DMS53 treated with DMSO at 0.1 percent for 48 hours (cell line): ENCODE measurements around the gene WDR35.

Experiments
- DNase-seq: peaks from one replicate; lab custom pipeline; 2025; ENCODE audit not compliant: unreplicated experiment; lab: John Stamatoyannopoulos, UW

WDR35 gene

DNA sequence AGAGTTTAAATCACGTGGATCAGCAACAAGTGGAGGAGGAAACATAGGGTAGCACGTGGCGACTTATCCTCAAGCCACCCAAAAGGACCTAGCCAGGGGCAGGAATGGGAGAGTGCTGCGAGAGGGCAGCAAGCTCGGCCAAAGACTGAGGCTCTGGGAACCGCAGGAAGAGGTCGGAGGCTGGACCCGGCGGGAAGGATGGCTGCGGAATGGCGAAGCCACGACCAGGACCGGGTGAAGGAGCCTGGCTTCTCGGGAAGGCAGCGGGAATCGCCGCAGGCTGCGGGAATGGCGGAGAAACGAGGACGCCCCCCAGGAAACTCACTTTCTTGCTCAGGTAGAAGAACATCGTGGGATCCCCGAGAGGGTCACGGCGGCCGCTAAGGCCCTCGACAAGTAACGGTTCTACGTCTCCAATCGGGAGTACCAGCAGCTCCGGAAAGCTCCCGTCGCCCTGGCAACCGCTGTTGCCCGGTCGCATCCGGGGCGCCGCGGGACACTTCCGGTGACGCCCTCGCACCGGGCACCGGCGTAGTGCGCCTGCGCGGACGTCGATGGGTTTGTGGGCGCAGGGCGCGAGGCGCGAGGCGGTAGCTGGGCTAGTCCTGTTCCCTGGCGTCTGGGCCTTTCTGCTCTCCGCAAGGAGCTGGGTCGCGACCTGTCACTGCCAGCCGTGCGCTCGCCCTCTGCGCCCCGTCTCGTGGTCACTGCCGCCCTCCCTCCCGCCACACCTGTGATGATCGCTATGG lies at the start of gene WDR35:
Gene WDR35, minus strand, starts transcription at position 439 of the 749 bp plus-strand sequence. Its CDS starts 90 bp downstream, at position 349.
- DNase-seq: peak; percentile 77

DNA sequence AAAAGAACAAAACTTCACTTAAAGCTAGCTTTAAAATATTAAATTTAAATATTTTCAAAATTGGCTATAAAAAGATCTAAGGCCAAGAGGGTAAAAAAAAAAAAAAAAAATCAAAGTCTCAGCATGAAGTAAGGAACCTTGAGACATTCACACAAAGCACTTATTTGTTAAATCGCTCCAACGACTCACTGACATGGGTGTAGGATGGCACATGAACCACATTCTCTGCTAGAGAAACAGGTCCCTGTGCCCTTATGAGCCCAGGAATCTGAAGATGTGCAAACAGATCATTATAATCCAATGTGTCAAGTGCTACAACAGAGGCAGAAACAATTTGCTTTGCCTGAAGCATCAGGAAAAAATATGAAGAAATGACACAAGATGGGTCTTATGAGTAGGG lies 47.8 kb upstream of the WDR35 start:
- DNase-seq: no peak

DNA sequence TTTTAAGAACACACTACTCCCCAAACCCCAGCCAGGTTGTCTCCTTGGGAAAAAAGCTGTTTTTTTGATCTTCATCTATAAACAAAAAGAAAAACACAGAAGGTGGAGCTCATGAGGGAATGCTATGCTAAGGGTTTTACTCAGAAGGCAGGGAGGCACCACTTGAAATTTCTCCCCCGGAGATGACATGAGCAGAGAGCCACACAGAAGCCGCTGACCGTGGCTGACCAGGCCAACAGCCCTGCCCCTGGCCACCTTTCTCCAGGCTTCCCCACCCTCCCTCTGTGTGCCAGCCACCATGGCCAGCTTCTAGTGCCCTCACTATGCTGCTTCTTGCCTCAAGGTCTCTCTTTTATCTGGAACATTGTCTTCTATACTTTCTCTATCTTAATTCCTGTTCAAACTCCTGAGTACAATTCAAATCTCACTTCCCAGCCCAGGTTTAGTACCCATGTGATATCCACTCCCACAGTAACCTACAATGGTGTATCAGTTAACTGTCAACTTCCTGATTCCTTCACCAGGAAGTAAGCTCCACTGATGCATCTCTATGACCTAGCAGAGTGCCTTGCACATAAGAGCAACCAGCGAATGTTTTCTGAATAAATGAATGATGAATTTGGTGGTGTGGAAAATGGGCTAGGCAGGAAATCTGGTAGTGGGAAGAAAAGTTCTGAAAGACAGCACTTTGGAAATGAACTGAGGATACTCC lies 46.2 kb upstream of the WDR35 start:
- no peak for DNase-seq

DNA sequence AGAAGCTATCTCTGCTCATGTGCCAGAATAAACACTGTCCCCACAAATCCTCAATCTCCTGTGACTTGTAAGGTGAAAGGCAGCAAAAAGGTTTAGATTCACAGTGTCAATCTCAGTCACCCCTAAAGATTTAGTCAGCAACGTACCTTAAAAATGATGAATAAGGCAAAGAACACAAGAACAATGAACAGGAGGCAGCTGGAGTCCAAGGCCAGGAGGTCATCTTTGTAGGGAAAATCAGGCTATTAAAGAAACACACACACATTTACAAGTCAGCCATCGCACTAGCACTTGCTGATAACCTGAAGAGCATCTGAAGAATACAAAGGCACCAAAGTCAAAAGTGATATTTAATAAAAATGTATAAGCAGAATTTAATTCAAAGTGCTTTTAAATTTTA lies 44.9 kb upstream of the WDR35 start:
- DNase-seq: no peak

DNA sequence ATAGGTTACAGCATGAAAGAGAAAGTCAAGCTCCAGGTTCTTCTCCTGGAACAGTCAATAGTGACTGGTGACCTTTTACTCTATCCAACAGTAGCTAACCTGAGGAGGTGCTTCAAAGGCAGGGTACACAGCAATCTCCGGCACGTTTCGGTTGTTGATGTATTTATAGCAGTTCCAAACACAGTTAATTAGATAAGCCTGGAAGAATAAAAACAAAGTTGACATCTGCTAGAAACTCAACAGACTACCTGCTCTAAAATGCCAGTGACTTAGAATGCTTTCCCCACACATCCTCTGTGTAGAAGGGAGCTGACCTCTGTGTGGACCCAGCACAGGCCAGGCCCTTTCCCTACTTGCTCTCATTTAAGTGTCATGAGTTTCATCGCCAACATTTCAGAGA lies 44.3 kb upstream of the WDR35 start:
- DNase-seq: no peak

DNA sequence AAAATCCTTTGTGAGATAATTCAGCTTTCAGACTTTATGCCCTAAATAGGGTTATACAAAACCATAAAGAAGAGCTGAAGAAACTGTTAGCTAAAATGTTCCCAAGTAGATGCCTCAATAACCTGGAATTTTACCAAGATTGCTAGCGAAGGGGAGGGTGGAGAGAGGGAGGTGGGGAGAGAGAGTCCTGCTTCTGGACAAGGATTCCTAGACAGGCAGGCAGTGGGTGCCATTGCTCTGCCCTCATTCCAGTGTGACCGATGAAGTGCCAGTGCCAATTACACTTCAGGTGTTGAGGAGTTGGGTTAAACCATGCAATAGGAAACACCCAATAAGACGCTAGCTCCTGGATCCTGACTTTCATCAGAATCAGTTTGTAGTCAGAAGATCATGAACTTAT lies 43.4 kb upstream of the WDR35 start:
- DNase-seq: no peak

DNA sequence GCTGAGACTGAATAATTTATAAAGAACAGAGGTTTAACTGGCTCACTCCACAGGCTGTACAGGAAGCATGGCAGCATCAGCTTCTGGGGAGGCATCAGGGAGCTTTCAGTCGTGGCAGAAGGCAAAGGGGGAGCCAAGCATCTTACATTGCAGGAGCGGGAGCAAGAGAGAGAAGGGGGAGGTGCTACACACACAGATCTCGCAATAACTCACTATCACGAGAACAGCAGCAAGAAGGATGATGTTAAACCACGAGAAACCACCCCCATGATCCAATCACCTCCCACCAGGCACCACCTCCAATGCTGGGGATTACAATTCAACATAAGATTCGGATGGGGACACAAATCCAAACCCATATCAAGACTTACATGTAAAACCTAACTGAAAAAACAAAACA lies 40.3 kb upstream of the WDR35 start:
- no peak for DNase-seq

DNA sequence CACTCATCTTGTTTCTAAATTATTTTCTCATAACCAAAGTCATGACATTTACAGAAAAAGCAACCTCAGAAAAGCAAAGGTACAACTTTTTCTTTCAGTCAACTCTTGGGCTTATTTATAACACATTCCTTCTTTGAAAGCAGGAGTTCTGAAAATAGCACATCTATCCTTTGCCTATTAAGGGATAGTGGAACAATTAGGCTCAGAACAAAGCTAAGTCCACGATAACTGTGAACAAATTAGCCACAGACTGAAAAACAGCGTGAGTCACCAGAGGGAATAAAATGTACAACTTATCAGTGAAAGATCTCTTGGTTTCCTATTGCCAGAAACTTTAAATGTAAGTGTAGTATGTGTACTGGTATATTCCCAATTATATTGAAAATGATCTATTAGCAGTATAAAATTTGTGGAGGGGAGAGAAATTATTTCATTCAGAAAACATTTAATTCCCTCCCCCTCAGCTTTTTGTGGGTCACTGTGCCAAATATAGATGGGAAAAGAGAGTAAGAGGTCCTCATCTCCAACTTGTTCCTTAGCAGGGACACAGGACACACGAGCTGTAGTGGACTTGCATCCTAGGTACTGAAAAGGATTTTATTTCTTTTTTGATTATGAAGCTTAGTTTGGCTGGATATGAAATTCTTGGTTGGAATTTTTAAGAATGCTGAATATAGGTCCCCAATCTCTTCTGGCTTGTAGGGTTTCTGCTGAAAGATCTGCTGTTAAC lies 38.0 kb upstream of the WDR35 start:
- DNase-seq: no peak

DNA sequence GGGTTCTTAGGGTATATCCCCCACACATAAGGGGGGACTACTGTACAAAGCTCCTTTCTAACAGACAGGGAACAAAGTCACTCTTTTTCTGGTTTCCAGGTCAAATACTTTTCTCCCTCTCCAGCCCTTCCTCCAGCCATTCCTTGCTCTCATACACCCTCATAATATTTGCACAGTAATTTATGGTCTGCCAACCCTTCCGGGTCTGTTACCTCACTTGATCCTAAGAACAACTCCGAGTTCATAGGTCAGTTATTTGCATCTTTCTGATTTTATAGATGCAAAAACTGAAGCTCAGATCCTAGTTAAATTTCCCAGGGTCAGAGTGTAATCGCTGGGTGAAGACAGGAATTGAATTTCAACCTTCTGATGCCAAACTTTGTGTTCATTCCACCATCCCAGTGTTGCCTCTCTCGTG lies 37.4 kb upstream of the WDR35 start:
- peak; percentile 29 for DNase-seq

DNA sequence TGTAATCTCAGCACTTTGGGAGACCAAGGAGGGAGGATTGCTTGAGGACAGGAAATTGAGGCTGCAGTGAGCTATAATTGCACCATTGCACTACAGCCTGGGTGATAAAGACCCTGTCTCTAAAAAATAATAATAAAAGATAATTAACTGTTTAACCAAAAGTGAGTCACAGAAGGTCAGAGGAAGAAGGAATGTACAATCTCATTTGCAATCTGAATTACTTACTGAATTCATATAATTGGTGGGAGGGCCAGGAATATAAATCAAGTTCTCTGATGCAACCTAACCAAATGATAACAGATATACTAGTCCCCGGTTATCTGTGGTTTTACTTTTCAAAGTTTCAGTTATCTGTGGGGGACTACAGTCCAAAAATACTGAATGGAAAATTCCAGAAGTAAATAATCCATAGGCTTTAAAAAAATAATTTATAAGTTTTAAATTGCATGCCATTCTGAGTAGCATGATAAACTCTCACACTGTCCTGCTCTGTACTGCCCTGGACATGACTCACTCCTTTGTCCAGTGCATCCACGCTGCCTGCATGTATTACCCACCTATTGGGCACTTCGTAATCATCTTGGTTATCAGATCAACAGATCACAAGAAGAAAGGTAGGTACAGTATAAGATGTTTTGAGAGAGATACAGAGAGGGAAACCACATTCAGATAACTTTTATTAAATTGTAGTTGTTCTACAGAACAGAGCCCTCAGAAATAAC lies 35.3 kb upstream of the WDR35 start:
- no peak for DNase-seq

DNA sequence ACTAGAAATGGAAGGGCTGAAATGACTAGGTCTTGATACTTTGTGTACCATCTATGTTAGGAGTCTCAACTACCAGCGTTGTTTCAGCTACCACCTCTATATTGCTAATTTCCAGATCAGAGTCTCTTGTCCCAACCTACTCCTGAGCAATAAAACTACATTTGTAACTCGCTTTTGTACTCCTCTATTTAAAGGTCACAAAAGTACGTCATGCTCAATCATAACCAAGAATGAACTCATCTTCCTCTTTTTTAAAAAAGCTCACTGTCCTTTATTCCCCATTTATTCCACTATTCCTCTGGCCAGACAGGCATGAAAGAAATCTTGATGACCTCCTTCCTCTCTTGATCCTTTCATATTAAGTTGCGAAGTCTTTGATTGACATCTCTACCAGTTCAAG lies 33.8 kb upstream of the WDR35 start:
- DNase-seq: no peak

DNA sequence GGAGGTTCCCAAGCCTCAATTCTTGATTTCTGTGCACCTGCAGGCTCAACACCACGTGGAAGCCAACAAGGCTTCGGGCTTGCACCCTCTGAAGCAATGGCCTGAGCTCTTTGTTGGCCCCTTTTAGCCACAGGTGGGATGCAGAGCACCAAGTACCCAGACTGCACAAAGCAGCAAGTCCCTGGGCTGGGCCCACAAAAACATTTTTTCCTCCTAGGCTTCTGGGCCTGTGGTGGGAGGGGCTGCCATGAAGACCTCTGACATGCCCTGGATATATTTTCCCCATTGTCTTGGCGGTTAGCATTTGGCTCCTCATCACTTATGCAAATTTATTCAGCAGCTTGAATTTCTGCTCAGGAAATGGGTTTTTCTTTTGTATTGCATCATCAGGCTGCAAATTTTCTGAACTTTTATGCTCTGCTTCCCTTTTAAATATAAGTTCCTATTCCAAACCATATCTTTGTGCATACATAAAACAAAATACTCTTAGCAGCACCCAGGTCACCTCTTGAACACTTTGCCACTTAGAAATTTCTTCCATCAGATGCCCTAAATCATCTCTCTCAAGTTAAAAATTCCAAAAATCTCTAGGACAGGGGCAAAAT lies 31.6 kb upstream of the WDR35 start:
- DNase-seq: no peak

DNA sequence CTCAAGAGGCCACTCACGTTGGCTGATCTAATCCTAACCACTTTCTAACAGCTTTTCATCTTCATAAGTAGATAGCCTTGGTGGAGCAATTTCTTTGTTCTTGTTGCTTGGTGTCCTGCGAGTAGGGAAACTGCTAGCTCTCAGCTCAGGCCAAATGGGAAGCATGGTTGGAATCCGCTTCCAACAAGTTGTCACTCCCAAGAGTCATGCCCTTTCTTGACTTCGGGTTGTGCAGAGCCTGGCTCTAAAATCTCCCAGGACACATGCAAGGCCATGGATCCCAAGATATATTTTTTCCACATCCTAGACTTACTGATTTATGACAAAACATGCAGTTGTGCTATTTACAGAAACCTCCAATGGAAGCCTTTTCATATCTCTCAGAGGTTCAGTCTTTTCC lies 29.8 kb upstream of the WDR35 start:
- DNase-seq: no peak

DNA sequence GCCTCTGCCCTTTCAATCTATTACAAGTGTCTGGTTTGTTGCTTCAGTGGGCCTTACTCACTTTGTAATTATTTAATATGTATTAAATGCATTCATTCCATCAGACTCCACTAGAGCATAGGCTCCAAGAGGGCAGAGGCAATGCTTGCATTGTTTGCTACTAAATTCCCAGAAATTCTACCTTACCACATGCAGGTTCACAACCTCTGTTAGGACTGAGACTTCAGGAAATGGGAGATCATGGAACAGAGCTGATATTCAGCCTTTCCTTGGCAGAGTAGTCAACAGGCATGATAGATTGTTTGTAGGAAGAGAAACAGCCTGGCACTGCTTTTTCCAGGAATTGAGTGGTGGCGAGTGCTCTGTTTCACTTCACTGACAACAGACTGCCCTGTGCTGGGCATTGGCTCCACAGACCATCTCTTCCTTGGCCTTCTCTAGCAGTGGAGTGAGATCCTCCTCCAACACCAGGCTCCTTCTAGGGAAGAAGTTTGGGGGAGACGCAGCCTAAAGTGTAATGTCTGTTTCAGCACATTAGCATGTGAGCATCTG lies 28.8 kb upstream of the WDR35 start:
- DNase-seq: no peak

DNA sequence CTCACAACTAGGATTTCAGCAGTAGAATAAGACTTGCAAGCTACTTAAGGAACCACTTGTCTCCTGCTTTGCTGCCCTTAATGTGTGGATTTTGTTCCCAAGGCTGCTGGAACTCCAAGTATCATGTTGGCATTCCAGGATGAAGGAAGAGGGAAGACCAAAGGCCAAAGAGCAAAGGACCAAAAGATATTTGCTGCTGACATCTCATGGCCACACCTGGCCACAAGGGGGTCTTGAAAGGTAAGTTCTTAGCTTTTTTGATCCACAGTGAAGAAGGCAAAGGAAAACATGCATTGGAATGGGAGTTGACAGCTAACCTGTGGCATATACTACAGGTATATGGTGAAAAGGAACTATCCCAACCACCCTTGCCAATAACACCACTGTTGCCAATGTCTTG lies 26.4 kb upstream of the WDR35 start:
- DNase-seq: no peak

DNA sequence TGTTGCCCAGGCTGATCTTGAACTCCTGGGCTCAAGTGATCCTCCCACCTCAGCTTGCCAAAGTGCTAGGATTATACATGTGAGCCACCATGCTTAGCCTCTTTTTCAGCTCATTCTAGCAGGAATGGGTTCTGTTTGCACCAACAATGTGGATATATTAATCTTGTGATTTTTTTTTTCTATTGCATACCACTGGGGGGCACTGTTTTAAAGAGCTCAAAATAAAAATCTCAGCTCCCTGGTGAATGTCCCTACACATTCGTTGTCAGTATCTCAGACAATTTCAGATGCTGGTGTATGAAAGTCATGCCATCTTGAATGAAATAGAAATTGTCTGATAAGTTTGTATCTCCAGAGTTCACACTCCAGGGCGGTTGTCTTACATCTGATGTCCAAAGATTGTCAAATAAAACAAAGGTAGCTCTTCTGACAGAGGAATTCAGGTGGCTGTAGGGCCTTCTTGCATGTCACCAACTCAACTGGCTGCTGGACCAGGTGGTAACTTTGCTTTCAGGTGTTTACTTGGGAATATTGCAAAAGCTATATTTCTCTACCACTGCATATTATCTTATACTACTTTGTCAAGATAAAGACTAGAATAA lies 25.7 kb upstream of the WDR35 start:
- peak; percentile 38 for DNase-seq

DNA sequence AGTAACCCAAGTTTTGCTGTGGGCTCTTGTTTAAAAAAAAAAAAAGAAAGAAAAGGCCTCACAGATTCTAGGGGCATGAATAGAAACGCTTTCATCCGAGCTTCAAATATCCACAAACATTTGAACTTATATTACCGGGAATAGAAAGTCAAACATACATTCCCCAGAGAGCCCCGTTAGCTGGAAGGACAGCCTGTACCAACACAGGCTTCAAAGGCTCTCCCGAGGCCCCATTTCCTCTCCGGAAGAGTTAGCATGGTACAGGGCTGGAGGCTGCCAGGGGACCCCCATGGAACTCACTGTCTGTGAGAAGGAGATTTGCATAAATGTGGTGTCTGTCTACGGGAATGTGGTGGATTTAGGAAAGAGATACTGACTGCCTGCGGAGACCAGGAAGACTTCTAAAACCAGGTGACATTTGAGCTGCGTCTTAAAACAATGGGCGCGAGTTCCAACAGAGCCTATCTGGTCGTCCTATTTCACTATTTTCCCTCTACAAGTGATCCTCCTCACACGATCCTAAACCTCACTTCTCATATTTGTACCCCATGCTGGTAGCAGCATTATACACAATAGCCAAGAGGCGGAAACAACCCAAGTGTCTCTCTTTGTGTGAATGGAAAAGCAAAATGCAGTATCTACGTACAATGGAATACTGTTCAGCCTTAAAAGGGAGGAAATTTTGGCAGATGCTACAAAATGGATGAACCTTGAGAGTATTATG lies 23.4 kb upstream of the WDR35 start:
- DNase-seq: no peak

DNA sequence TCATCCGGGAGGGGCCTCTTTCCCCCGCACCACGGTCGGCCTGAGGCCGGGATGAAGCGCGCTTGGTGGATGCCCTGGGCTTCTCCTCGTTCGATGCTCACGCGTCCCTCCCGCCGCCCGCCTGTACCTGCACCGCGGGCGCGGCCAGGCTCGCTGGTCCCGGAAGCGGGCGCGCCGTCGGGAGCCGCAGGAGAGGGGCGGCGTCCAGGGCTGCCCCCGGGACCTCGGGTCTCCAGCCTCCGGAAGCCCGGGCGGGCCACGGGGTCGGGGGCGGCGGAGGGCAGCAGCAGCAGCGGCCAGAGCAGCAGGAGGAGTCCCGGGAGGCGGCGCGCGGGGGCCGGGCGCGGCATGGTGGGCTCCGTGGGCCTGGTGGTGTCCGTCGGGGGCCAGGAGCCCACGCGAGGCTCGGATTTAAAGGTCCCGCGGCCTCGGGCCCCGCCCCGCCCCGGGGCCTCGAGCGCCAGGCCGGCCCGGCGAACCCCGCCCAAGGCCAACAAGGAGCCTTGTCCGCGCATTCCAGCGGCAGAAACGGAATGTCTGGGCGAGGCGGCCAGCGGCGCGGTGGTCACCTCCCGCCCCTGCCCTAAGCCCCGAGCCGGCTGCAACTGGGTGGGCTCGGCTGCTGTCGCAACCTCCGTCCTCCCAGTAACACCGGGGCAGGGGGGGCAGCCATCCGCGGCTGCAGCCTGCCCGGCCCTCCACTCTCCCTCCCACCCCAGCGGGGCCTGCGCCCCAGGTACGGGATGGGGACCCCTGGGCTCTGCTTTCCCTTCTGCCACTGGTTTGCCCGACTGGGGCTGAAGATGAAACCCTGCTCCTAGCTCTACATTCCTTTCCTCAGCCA lies 22.6 kb upstream of the WDR35 start, which contains the start of gene MATN3:
Gene MATN3, minus strand, starts transcription at position 387 of the 844 bp plus-strand sequence. Its CDS starts 37 bp downstream, at position 350.
- no peak for DNase-seq

DNA sequence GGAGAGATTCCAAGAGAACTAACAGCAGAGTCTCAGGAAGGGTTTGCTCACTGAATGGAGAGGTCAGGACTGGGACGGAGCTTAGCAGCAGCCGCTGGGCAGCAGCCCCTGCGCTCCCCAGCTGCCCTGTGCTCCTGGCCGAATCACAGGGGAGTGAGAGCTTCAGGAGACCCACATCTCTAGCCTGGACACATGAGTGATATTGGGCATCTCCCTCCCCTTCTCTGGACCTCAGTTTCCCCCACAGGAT lies 22.1 kb upstream of the WDR35 start:
- DNase-seq: no peak
